Tibial artery (tissue), 4 donors: ENCODE results near the gene LLPH.
A peak's percentile ranks its signal among the peaks of the same experiment; 100 is the strongest.

ENCODE experiments used
- DNase-seq, 2 donors: peaks; one replicate each; pipeline ENCODE4 v3.0.0-alpha.2; 2019
- H3K27ac ChIP-seq, 2 donors: fragments of 200-600 bp; sonication (generic) in 1 of 2; 1 replicate in 1 of 2; 2 replicates in 1 of 2; pipeline ENCODE4 v1.5.1; 2018 to 2019; ENCODE audit warnings: mild to moderate bottlenecking in 1 of 2
- H3K27me3 ChIP-seq, 2 donors: fragments of 200-600 bp; sonication (generic) in 1 of 2; one replicate each; pipeline versions ENCODE4 v1.5.1 to v1.6.0; 2016 to 2019
- H3K36me3 ChIP-seq, 3 donors: fragments of 200-600 bp; sonication (generic) in 2 of 3; one replicate each; pipeline ENCODE4 v1.5.1; 2016 to 2019; ENCODE audit warnings: mild to moderate bottlenecking in 2 of 3
- H3K4me1 ChIP-seq, 4 donors: fragments of 200-600 bp; sonication (generic) in 2 of 4; 1 replicate in 3 of 4; 2 replicates in 1 of 4; pipeline ENCODE4 v1.5.1; 2016 to 2019
- H3K4me3 ChIP-seq, 2 donors: fragments of 200-600 bp; sonication (generic) in 1 of 2; 1 replicate in 1 of 2; 2 replicates in 1 of 2; pipeline ENCODE4 v1.5.1; 2018 to 2019; ENCODE audit warnings: mild to moderate bottlenecking in 2 of 2
- H3K9me3 ChIP-seq, 3 donors: fragments of 200-600 bp; sonication (generic) in 1 of 3; one replicate each; pipeline ENCODE4 v1.5.1; 2016 to 2019
- CTCF ChIP-seq, 2 experiments: fragments of 200-600 bp in 1 of 2; fragments of 450-650 bp in 1 of 2; IDR thresholded peaks; one replicate each; pipeline ENCODE4 v1.5.1; 2017 to 2019; ENCODE audit warnings: antibody characterized with exemption in 2 of 2, mild to moderate bottlenecking in 1 of 2, moderate library complexity in 1 of 2
- intact Hi-C: fragments of 100-400 bp; cut with DNase I; formaldehyde crosslinking; loops from one replicate; pipeline ENCODE4 v1.15.0; 2023; ENCODE audit warnings: low total_unique reads

Gene LLPH

GRCh38 chr12:66090157-66090556 lies 40.4 kb downstream of the LLPH start:
- no peak overlapping the region for H3K4me3 ChIP-seq
- H3K36me3 ChIP-seq, result no peaks in the 10 kb centered on the region
- H3K27me3 ChIP-seq, result peaks cover 0 to 4% of the 10 kb centered on the region in 2 donors
- no peak overlapping the region for H3K27ac ChIP-seq
- H3K9me3 ChIP-seq, result no peaks in the 10 kb centered on the region
- no peak for DNase-seq
- H3K4me1 ChIP-seq, result peaks cover 0 to 12% (median 6%) of the 10 kb centered on the region in 4 donors
- no peak for TF ChIP-seq CTCF (IDR thresholded peaks at IDR 0.05)
- intact Hi-C loops, result no loop called here

GRCh38 chr12:66087365-66087943 lies 43.1 kb downstream of the LLPH start:
- peak; percentile 72 to 73 for TF ChIP-seq CTCF (IDR thresholded peaks at IDR 0.05)
- Histone ChIP-seq H3K4me1 (peaks cover 0 to 9% (median 4%) of the 10 kb centered on the region in 4 donors), H3K9me3 (peaks cover 0 to 5% (median 0%) of the 10 kb centered on the region in 3 donors), H3K27ac (no peak overlapping the region), H3K36me3 (no peaks in the 10 kb centered on the region), H3K27me3 (peaks cover 0 to 4% of the 10 kb centered on the region in 2 donors), H3K4me3 (no peak overlapping the region)
- peak; percentile 73 to 75 for DNase-seq
- intact Hi-C loops, result loop anchor here (2.0 to 10.0 kb wide), 2 partner anchors 531 to 1193 kb away; no protein-coding TSS in a partner anchor

GRCh38 chr12:66085998-66086397 lies 44.6 kb downstream of the LLPH start:
- Histone ChIP-seq H3K36me3 (no peaks in the 10 kb centered on the region), H3K27me3 (peaks cover 0 to 4% of the 10 kb centered on the region in 2 donors), H3K4me3 (no peak overlapping the region), H3K4me1 (peaks cover 0 to 3% (median 0%) of the 10 kb centered on the region in 4 donors), H3K27ac (no peak overlapping the region), H3K9me3 (peaks cover 0 to 5% (median 0%) of the 10 kb centered on the region in 3 donors)
- intact Hi-C loops, result loop anchor here (2.0 to 10.0 kb wide), 2 partner anchors 529 to 1191 kb away; no protein-coding TSS in a partner anchor
- TF ChIP-seq CTCF (IDR thresholded peaks at IDR 0.05), result no peak
- DNase-seq, result no peak

GRCh38 chr12:66085213-66085612 lies 45.3 kb downstream of the LLPH start:
- no peak overlapping the region for H3K4me3 ChIP-seq
- DNase-seq, result no peak
- intact Hi-C loops, result loop anchor here (10.0 kb wide), 1 partner anchor 1190 kb away; no protein-coding TSS in a partner anchor
- peaks cover 0 to 5% (median 0%) of the 10 kb centered on the region in 3 donors for H3K9me3 ChIP-seq
- H3K36me3 ChIP-seq, result no peaks in the 10 kb centered on the region
- H3K27ac ChIP-seq, result no peak overlapping the region
- no peak for TF ChIP-seq CTCF (IDR thresholded peaks at IDR 0.05)
- H3K4me1 ChIP-seq, result peaks cover 0 to 3% (median 0%) of the 10 kb centered on the region in 4 donors
- H3K27me3 ChIP-seq, result peaks cover 0 to 4% of the 10 kb centered on the region in 2 donors

- intact Hi-C loops, result loop anchor here (10.0 kb wide), 1 partner anchor 1189 kb away; no protein-coding TSS in a partner anchor
- no peaks in the 10 kb centered on the region for H3K36me3 ChIP-seq
These were observed 46.8 kb downstream of the LLPH start for GRCh38 chr12:66083766-66084165.

More at GRCh38 chr12:66083766-66084165, 46.8 kb downstream of the LLPH start:
- Histone ChIP-seq H3K9me3 (peaks cover 0 to 5% (median 0%) of the 10 kb centered on the region in 3 donors), H3K4me3 (no peak overlapping the region), H3K27ac (no peak overlapping the region), H3K4me1 (peaks cover 0 to 3% (median 0%) of the 10 kb centered on the region in 4 donors), H3K27me3 (peaks cover 0 to 4% of the 10 kb centered on the region in 2 donors)
- no peak for TF ChIP-seq CTCF (IDR thresholded peaks at IDR 0.05)
- no peak for DNase-seq
